Cardiac fibroblast (primary cell): ENCODE measurements around the gene ZBTB46.

ENCODE experiments used
- DNase-seq, 2 donors: peaks; one replicate each; pipeline versions ENCODE4 v3.0.0 to v3.0.0-alpha.2; 2010; ENCODE audit warnings: low read depth in 2 of 2
- H3K4me3 ChIP-seq, 2 donors: replicated peaks in 1 of 2; 1 replicate in 1 of 2; 2 replicates in 1 of 2; pipeline ENCODE4 v1.5.1; 2011; ENCODE audit warnings: low read depth in 2 of 2, low read length in 2 of 2, mild to moderate bottlenecking in 2 of 2, moderate library complexity in 1 of 2
- TF ChIP-seq, protein P1 (sequence below): IDR thresholded peaks from one replicate; pipeline ENCODE4 v1.5.1; 2011; ENCODE audit warnings: low read depth, mild to moderate bottlenecking, low read length, inconsistent platforms

The ZBTB46 gene

DNA sequence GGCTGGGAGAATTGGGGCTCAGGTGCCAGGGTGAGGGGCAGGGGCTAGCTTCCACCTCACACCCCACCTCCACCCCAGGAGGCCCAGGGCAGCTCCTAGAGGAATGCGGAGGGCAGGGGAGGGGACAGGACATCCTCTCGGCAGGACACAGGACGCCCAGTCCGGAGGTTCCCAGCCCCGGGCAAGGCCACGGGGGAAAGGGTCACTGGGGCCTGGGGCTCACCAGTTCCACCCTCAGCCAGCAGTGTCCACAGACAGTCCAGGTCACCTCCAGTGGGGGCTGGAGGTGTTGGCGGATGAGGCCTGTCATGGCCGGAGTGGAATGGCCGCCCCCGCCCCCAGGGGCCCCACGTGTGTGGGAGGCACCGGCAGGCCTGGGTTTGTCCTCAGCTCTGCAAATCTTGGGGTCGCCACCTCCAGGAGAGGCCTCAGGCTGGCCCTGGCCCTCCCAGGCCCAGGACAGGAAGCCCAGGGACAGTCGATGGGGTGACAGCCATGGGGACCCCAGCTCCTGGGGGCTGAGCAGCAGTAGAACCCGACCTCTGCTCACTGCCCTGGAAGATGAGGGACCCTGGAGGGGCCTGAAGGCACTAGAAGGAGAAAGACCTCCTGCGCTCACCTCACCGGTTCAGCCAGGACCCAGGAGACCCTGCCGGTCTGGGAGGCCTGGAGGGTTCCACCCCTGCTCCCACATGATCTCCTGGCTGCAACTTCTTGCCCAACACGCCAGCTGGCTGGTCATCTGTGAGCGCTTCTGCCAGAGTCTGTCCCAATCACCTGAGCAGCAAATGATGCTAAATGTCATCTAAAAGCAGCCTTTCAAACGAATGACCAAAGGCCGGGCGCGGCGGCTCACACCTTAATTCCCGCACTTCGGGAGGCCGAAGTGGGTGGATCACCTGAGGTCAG is 17.2 kb upstream of the ZBTB46 start:
- TF ChIP-seq, protein P1, sequence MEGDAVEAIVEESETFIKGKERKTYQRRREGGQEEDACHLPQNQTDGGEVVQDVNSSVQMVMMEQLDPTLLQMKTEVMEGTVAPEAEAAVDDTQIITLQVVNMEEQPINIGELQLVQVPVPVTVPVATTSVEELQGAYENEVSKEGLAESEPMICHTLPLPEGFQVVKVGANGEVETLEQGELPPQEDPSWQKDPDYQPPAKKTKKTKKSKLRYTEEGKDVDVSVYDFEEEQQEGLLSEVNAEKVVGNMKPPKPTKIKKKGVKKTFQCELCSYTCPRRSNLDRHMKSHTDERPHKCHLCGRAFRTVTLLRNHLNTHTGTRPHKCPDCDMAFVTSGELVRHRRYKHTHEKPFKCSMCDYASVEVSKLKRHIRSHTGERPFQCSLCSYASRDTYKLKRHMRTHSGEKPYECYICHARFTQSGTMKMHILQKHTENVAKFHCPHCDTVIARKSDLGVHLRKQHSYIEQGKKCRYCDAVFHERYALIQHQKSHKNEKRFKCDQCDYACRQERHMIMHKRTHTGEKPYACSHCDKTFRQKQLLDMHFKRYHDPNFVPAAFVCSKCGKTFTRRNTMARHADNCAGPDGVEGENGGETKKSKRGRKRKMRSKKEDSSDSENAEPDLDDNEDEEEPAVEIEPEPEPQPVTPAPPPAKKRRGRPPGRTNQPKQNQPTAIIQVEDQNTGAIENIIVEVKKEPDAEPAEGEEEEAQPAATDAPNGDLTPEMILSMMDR, result no peak
- no peak for DNase-seq
- no peak overlapping the region for H3K4me3 ChIP-seq

DNA sequence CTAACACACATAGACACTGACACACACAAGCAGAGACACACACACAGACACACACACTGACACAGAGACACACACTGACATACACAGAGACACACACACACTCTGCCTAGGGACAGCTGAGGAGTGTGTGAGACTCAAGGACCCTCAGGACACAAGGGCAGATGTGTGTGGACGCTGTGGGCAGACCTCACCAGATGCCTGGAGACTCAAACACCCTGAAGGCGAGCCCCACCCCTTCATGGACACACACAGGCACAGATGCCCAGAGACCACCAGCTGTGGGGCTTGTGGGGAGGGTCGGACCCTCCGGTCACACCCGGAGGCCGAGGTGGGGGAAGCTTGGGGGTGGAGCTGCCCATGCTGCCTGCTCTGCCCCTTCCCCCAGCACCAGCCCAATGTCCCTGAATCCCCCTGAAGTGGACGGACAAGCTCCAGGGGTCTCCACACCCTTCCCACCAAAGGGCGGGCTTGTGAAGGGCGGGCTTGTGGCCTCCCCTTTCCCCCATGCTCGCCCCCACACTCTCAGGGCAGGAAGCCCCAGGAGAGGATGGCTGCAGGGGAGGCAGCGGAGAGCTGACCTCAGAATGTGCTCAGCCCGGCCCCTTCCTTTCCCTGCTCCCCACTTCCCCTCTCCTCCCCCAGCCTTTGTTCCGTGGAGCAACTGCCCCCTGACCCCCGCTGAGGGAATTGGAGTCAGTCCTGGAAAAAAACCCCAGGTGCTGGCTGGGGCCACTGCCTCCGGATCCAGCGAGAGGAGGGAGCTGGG is 16.4 kb upstream of the ZBTB46 start:
- DNase-seq, result peak in 1 of 2 donors; percentile 53
- TF ChIP-seq, protein P1, result no peak
- H3K4me3 ChIP-seq, result no peak overlapping the region

DNA sequence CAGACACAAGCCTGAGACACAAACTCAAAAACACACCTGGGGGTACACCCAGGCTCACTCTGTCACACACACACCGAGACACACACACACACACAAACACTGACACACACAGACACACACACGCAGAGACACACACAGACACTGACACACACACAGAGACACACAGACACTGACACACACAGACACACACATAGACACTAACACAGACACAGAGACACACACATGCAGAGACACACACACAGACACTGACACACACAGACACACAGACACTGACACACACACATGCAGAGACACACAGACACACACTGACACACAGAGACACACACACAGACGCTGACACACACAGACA is 15.8 kb upstream of the ZBTB46 start:
- TF ChIP-seq, protein P1, result no peak
- no peak overlapping the region for H3K4me3 ChIP-seq
- DNase-seq, result no peak

DNA sequence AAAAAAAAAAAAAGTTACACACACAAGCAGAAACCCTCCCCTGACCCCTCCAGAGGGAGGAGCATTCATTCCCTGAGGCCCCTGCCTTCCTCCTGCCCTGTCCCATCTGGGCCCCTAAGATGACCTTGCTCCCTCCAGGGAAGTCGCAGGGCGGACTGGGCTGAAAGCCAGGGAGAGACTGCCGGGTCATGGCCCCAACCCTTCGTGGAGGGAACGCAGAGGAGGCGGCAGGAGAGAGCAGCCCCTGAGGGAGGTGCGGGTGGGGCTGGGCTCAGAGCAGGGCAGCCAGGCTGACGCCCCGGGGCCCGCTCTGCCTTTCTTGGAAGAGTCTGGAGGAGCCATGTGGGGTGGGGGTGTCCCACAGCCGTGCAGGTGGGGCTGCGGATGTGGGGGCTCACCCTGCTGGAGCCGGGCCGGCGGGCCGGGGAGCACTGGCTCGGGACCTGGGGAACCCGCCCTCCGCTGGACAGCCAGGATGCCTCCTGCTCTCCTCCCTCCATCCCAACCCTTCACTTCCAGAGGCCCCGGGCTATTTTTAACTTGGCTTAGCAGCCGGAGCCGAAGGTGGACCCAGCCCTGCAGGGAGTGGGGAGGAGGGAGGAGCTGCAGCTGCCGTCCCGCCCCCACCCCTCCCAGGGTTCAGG is 15.2 kb upstream of the ZBTB46 start:
- peak overlapping the region in 1 of 2 donors; percentile 3 for H3K4me3 ChIP-seq
- TF ChIP-seq, protein P1, result no peak
- peak in 1 of 2 donors; percentile 68 for DNase-seq

DNA sequence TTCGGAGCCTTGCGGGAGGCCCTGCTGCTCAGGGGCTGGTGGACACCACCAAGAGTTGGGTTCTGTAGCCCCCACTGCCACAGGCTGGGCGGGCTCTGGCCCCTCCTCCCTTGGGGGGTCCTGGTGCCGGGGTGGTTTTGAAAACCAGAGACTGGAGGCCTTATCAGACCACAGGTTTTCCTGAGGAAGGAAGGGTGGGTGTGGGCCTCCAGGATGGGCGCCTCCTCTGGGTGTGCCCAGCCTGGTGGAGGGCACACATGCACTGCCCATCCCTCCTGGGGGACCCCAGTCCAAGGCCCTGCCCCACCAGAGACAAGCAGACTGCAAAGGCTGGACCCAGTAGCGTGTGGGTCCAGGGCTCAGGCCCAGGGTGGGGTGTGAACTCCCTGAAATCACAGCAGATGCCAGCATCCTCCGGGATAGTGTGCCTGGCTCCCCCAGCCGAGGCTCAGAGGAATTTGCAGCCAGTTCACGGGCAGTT is 13.5 kb upstream of the ZBTB46 start:
- DNase-seq, result no peak
- TF ChIP-seq, protein P1, result no peak
- no peak overlapping the region for H3K4me3 ChIP-seq

DNA sequence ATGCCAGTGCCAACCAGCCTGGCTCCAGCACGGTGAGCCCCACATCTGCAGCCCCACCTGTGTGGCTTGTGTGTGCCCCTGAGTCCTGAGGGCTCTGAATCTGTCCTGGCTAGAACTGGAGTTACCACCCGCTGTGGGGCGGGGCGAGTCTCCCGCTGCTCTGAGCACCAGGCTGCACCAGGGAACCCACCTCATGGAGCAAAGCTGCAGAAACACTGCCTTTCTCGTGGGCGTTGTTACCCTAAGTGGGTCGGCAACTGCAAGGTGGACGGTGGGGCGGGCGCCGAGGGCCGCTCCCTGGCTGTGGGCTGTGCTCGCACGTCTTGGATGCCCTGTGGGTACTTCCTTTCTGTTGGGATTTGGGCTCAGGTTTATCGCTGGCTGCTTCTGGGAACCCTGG is 12.7 kb upstream of the ZBTB46 start:
- no peak overlapping the region for H3K4me3 ChIP-seq
- no peak for DNase-seq
- TF ChIP-seq, protein P1, result no peak
